Endothelial cell of umbilical vein (primary cell): ENCODE measurements around the gene APP. TPM values are rescaled to one million over a fixed set of nuclear protein-coding genes. Genes with fewer than 3 reads are reported as not detected.

Source experiments
- BruUV-seq: library from RNA; stranded (reverse); fragments of 400-500 nt; replicated peaks from 2 replicates; lab custom pipeline; 2021; lab: Mats Ljungman, UMichigan
- CTCF ChIA-PET: fragments of 300-600, 350-600 bp; sonication (Branson Sonifier 250); formaldehyde crosslinking; loops from one replicate; lab custom pipeline; 2021; ENCODE audit warnings: antibody characterized with exemption, inconsistent platforms; lab: Charles Lee
- POLR2A ChIA-PET: fragments of 300-600, 350-600 bp; sonication (Branson Sonifier 250); formaldehyde crosslinking; loops from one replicate; lab custom pipeline; 2021; ENCODE audit warnings: antibody characterized with exemption, inconsistent platforms; lab: Charles Lee
- DNase-seq: peaks from one replicate; pipeline ENCODE4 v3.0.0-alpha.2; 2011; ENCODE audit warnings: low read depth, low spot score
- FAIRE-seq: peaks from 2 replicates; lab custom pipeline; 2011; peaks lifted over from hg19 to GRCh38; lab: Jason Lieb, UNC
- H2AFZ ChIP-seq: 2 replicates; pipeline ENCODE4 v1.6.0; 2012; ENCODE audit warnings: low read depth, low read length, control low read depth, inconsistent platforms
- H3K27ac ChIP-seq: 2 replicates; pipeline ENCODE4 v1.5.1; 2011; ENCODE audit warnings: low read depth, mild to moderate bottlenecking, control low read depth, low read length, moderate library complexity; ENCODE audit not compliant: insufficient read depth
- H3K27me3 ChIP-seq, 2 experiments: 2 replicates each; pipeline versions ENCODE4 v1.6.0 to v1.6.1; 2011; ENCODE audit warnings: low read length in 2 of 2, mixed read lengths in 1 of 2; ENCODE audit not compliant: control insufficient read depth in 2 of 2, insufficient read depth in 2 of 2
- H3K36me3 ChIP-seq, 2 experiments: 2 replicates in 1 of 2; 3 replicates in 1 of 2; pipeline ENCODE4 v1.5.1; 2011; ENCODE audit warnings: low read length in 2 of 2, mild to moderate bottlenecking in 1 of 2, moderate library complexity in 1 of 2; ENCODE audit not compliant: control insufficient read depth in 2 of 2, insufficient read depth in 2 of 2; ENCODE audit errors: extremely low read depth in 1 of 2
- H3K4me1 ChIP-seq: 3 replicates; pipeline ENCODE4 v1.5.1; 2011; ENCODE audit warnings: mild to moderate bottlenecking, low read length; ENCODE audit not compliant: control insufficient read depth, insufficient read depth; ENCODE audit errors: extremely low read depth
- H3K4me2 ChIP-seq: 2 replicates; pipeline ENCODE4 v1.6.1; 2011; ENCODE audit warnings: low read length, control low read depth, mixed read lengths; ENCODE audit not compliant: insufficient read depth
- H3K4me3 ChIP-seq, 3 experiments: fragments of 200-600 bp in 1 of 3; sonication (generic), shearing (Covaris generic) in 1 of 3; replicated peaks in 1 of 3; 2 replicates each; pipeline ENCODE4 v1.5.1; 2011 to 2016; ENCODE audit warnings: control low read depth in 3 of 3, low read length in 3 of 3, mild to moderate bottlenecking in 2 of 3, inconsistent platforms in 1 of 3, low read depth in 1 of 3, moderate library complexity in 1 of 3; ENCODE audit not compliant: insufficient read depth in 1 of 3
- H3K79me2 ChIP-seq: 2 replicates; pipeline ENCODE4 v1.6.0; 2012; ENCODE audit warnings: low read length, inconsistent platforms; ENCODE audit not compliant: control insufficient read depth, insufficient read depth
- H3K9ac ChIP-seq: replicated peaks from 2 replicates; pipeline ENCODE3; 2011; ENCODE audit warnings: low read length, control low read depth; ENCODE audit not compliant: insufficient read depth; ENCODE audit errors: extremely low read depth
- H3K9me1 ChIP-seq: replicated peaks from 3 replicates; pipeline ENCODE4 v1.6.0; 2011; ENCODE audit warnings: mild to moderate bottlenecking, low read length; ENCODE audit not compliant: control insufficient read depth, insufficient read depth; ENCODE audit errors: extremely low read depth
- H3K9me3 ChIP-seq: replicated peaks from 2 replicates; pipeline ENCODE4 v1.5.1; 2012; ENCODE audit warnings: low read length, inconsistent platforms; ENCODE audit not compliant: control insufficient read depth, insufficient read depth
- H4K20me1 ChIP-seq: replicated peaks from 2 replicates; pipeline ENCODE3; 2011; ENCODE audit warnings: mild to moderate bottlenecking, low read length; ENCODE audit not compliant: control insufficient read depth, insufficient read depth; ENCODE audit errors: extremely low read depth
- CTCF ChIP-seq, 2 donors: IDR thresholded peaks; 1 replicate in 1 of 2; 2 replicates in 1 of 2; pipeline ENCODE4 v1.5.1; 2011; ENCODE audit warnings: low read length in 2 of 2, mild to moderate bottlenecking in 2 of 2, moderate library complexity in 2 of 2, control low read depth in 1 of 2, inconsistent platforms in 1 of 2, low read depth in 1 of 2; ENCODE audit not compliant: insufficient read depth in 1 of 2; ENCODE audit errors: extremely low read depth in 1 of 2
- EZH2 ChIP-seq: IDR thresholded peaks from 2 replicates; pipeline ENCODE4 v1.6.1; 2012; ENCODE audit warnings: borderline replicate concordance, low read depth, mild to moderate bottlenecking, moderate library complexity, low read length, inconsistent platforms; ENCODE audit not compliant: severe bottlenecking
- FOS ChIP-seq: IDR thresholded peaks from 2 replicates; pipeline ENCODE4 v1.6.1; 2011; ENCODE audit warnings: mild to moderate bottlenecking, low read length, moderate library complexity, borderline replicate concordance; ENCODE audit not compliant: insufficient read depth
- GATA2 ChIP-seq: IDR thresholded peaks from 2 replicates; pipeline ENCODE4 v1.7.0; 2011; ENCODE audit warnings: low read depth, mild to moderate bottlenecking, moderate library complexity, mixed read lengths, low read length; ENCODE audit not compliant: insufficient read length, insufficient read depth
- JUN ChIP-seq: IDR thresholded peaks from 2 replicates; pipeline ENCODE4 v1.6.1; 2011; ENCODE audit warnings: borderline replicate concordance, low read depth; ENCODE audit not compliant: insufficient read length, insufficient read depth
- MAX ChIP-seq: IDR thresholded peaks from 2 replicates; pipeline ENCODE4 v1.6.1; 2011; ENCODE audit not compliant: insufficient read depth, insufficient read length
- MYC ChIP-seq: IDR thresholded peaks from one replicate; pipeline ENCODE4 v1.6.1; 2011; ENCODE audit warnings: mild to moderate bottlenecking, low read depth, low read length
- POLR2A ChIP-seq: IDR thresholded peaks from 2 replicates; pipeline ENCODE4 v1.6.1; 2012; ENCODE audit warnings: low read depth, mild to moderate bottlenecking, control low read depth, low read length
- POLR2AphosphoS5 ChIP-seq: IDR thresholded peaks from 2 replicates; pipeline ENCODE4 v1.6.1; 2012; ENCODE audit warnings: low read depth, mild to moderate bottlenecking, control low read depth, low read length, moderate library complexity; ENCODE audit not compliant: insufficient read depth
- dilution Hi-C: fragments of 300-500 bp; cut with MboI; formaldehyde crosslinking; loops from one replicate; pipeline ENCODE4 v1.15.0; 2019; ENCODE audit warnings: low sequenced_read_pairs; ENCODE audit not compliant: extremely low pct_ligation_motif_present
- intact Hi-C: fragments of 100-400 bp; cut with micrococcal nuclease; formaldehyde crosslinking; loops from one replicate; pipeline ENCODE4 v1.10.0; 2022
- polyA plus RNA-seq, 4 experiments: library from polyadenylated mRNA; depleted of rRNA in 3 of 4; stranded (reverse) in 3 of 4; unstranded in 1 of 4; fragments of >200 nt; gene quantifications; 2 replicates each; pipeline versions ENCODE4 v1.2.1 to v1.2.3, GENCODE V29; 2011 to 2012; ENCODE audit warnings: missing spikeins in 1 of 4
- total RNA-seq: library from RNA; stranded (reverse); gene quantifications from 2 replicates; pipeline ENCODE4 v1.2.3, GENCODE V29; 2021

The APP gene
- total and polyA plus RNA-seq, 2 donors (not counting 3 experiments of a cell fraction or from before 2014, with no cell fraction given), result 914 to 928 TPM

- BruUV-seq, result no TSS peak
- no peak overlapping the region for H3K27ac ChIP-seq
- DNase-seq, result no peak
- H4K20me1 ChIP-seq, result peaks cover 20% of the 10 kb centered on the region
- no peaks in the 10 kb centered on the region for H3K27me3 ChIP-seq
- TF ChIP-seq EZH2 (no peak), POLR2A (no peak), POLR2AphosphoS5 (no peak), JUN (no peak), GATA2 (no peak), FOS (no peak), MAX (no peak), CTCF (IDR thresholded peaks at IDR 0.05; ENCODE audit: extremely low read depth in 1 of 2, insufficient read depth in 1 of 2, low read depth in 1 of 2, low read length in 2 of 2) (no peak), MYC (no peak)
- H2AFZ ChIP-seq, result no peak overlapping the region
- H3K79me2 ChIP-seq, result peaks cover 99% of the 10 kb centered on the region
- POLR2A ChIA-PET, result interaction anchor here (0.7 kb wide), 1 partner anchor 234 kb away, joined by 6 read pairs; no protein-coding TSS in a partner anchor
- H3K36me3 ChIP-seq, result no peaks in the 10 kb centered on the region
- CTCF ChIA-PET, result interaction anchor here (0.6 to 1.5 kb wide), 4 partner anchors 12 to 409 kb away, joined by 3 to 4 read pairs (median 3); no protein-coding TSS in a partner anchor
- no peaks in the 10 kb centered on the region for H3K9me3 ChIP-seq
- H3K4me3 ChIP-seq, result no peak overlapping the region
- dilution Hi-C loops, result loop anchor here (25.0 kb wide), 1 partner anchor 277 kb away; no protein-coding TSS in a partner anchor
- intact Hi-C loops, result no loop called here
- FAIRE-seq, result no peak
- peaks cover 47% of the 10 kb centered on the region for H3K4me1 ChIP-seq
- H3K4me2 ChIP-seq, result no peak overlapping the region
- no peak overlapping the region for H3K9ac ChIP-seq
- H3K9me1 ChIP-seq, result no peaks in the 10 kb centered on the region
Measured at GRCh38 chr21:26164311-26164710, 6.3 kb downstream of the APP start.
